ENCODE measurements around the gene DENND4C.
"Not testable (repeated sequence)": the region's sequence is repeated elsewhere in the genome, so short reads cannot be mapped to it uniquely, and the experiment has no call there.

DENND4C gene

DNA sequence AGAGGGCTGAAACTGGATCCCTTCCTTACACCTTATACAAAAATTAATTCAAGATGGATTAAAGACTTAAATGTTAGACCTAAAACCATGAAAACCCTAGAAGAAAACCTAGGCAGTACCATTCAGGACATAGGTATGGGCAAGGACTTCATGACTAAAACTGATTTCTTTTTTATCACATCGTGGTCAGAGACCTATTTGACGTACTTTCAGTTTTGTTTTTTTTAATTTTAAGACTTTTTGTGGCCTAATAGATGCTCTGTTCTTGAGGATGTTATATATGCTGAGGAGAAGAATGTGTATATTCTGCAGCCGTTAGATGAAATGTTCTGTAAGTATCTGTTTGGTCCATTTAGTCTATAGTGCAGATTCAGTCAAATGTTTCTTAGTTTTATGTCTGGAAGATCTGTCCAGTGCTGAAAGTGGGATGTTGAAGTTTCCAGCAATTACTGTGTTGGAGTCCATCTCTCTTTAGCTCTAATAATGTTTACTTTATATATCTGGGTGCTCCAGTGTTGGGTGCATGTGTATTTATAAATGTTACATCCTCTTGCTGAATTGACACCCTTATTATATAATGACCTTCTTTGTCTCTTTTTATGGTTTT lies 36.4 kb downstream of the DENND4C start:
- DNase-seq (ENCODE audit: low read depth): not testable (repeated sequence)

DNA sequence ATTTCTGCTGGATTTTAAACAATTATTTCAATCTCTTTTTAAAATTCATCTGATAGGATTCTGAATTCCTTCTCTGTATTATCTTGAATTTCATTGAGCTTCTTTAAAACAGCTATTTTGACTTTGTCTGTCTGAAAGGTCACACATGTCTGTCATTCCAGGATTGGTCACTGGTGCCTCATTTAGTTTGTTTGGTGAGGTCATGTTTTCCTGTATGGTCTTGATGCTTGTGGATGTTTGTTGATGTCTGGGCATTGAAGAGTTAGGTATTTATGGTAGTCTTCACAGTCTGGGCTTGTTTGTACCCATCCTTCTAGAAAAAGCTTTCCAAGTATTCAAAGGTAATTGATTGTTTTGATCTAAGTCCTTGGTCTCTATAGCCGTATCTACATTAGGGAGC lies 39.1 kb downstream of the DENND4C start:
- no peak for DNase-seq (ENCODE audit: low read depth)

DNA sequence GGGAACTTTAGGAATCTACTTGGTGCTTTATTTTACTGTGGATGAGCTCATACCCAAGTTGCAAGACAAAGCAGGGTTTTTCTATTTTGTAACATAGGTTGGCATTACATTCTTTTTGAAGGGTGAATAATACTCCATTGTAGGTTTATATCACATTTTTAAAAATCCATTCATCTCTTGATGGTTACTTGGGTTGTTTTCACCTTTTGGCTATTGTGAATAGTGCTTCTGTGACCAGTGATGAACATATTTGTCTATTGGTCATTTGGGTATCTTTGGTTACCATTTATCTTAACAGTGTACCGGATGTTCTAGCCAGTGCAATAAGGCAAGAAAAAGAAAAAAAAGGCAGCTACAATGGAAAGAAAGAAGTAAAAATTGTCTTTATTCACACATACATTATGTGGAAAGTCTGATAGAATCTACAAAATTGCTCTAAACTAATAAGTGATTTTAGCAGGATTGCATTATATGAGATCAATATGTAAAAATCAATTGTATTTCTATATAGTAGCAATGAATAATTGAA lies 40.0 kb downstream of the DENND4C start:
- DNase-seq (ENCODE audit: low read depth): no peak

DNA sequence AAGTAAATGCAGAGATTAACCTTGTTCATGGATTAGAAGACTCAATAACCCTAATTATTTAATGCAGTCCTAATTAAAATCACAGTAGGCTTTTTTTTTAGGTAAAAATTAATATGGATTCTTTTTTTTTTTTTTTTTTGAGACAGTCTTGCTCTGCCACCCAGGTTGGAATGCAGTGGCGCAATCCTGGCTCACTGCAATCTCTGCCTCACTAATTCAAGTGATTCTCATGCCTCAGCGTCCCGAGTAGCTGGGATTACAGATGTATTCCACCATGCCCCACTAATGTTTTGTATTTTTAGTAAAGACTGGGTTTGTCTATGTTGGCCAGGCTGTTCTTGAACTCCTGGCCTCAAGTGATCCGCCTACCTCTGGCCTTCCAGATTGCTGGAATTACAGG lies 40.6 kb downstream of the DENND4C start:
- no peak for DNase-seq (ENCODE audit: low read depth)

DNA sequence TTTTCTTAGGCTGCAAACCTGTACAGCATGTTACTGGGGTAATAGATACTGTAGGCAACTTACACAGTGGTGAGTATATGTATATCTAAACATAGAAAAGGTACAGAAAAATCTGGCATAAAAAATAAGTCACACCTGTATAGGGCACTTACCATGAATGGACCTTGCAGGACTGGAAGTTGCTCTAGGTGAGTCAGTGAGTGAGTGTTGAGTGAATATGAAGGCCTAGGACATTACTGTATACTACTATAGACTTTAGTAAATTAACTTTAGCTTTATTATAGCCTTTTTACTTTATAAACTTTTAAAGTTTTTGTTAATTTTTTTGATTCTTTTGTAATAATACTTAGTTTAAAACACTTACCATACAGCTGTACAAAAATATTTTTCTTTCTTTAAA lies 51.3 kb downstream of the DENND4C start:
- no peak for DNase-seq (ENCODE audit: low read depth)

DNA sequence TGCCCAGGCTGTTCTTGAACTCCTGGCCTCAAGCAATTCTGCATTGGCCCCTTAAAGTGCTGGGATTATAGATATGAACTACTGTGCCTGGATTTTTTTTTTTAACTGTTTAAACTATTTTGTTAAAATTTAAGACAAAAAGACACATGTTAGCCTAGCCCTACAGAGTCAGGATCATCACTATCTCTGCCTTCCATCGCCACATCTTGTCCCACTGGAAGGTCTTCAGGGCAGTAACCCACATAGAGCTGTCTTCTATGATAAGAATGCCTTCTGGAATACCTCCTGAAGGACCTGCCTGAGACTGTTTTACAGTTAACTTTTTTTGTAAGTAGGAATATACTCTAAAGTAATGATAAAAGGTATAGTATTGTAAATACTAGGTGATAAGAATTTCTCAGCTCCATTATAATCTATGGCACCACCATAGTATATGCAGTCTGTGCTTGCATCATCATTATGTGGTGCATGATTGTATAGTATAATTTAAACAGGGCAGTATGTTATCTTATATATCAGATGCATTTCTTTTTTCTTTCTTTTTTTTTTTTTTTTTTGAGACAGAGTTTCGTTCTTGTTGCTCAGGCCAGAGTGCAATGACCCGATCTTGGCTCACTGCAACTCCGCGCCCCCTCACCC lies 52.7 kb downstream of the DENND4C start:
- no peak for DNase-seq (ENCODE audit: low read depth)

DNA sequence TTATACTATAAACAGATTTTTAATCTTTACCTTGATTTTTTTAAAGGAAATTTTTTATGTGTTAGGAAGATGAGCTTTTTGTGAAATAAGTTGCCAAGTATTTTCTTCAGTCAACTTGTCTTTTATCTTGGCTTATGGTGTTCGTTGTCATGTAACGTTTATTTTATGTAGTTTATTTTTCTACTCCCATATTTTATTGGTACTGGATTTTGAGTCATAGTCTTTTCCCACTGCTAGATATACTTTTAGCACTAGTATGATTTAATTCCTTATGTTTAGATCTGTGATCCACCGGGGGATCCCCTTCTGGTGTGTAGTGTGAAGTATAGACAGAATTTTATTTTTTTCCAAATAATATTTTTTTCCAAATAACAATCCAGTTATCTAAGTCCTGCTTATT lies 54.2 kb downstream of the DENND4C start:
- no peak for DNase-seq (ENCODE audit: low read depth)

DNA sequence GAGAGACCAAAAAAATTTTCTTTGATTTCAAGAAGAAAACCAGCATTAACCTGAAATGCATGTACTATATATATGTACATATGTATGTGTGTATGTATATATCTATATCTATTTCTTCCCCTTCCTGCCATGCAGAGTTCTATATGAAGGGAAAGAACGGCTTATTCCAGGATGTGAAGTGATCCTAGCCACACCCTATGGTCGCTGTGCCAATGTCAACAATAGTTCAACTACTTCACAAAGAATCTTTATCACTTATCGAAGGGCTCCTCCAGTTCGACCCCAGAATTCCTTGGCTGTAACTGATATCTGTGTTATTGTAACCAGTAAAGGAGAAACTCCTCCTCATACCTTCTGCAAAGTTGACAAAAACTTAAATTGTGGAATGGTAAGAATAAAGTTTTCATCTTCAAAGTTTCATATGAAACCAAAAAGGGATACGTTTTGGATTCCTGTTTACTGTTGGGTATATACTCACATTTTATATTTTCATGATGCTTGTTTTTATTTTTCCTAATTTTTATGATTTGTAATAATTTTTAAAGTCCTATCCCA lies 56.2 kb downstream of the DENND4C start:
- no peak for DNase-seq (ENCODE audit: low read depth)

DNA sequence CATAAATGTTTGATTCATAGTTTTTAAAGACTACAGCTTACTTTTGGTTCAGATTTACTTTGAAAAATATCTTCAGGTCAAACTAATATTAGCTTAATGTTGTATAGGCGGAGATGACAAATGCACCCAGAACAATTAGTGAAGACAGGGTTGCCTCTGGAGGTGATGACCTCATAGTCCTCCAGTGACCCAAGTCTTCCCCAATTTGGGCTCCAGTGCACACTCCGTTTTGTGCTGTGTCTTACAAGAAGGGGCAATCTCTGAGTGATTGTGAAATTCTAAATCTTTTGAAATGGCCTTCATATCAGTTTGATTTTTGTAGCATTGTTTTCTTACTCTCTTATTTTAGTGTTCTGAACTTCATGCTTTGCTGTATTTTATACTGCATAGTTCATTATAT lies 57.6 kb downstream of the DENND4C start:
- DNase-seq (ENCODE audit: low read depth): no peak

DNA sequence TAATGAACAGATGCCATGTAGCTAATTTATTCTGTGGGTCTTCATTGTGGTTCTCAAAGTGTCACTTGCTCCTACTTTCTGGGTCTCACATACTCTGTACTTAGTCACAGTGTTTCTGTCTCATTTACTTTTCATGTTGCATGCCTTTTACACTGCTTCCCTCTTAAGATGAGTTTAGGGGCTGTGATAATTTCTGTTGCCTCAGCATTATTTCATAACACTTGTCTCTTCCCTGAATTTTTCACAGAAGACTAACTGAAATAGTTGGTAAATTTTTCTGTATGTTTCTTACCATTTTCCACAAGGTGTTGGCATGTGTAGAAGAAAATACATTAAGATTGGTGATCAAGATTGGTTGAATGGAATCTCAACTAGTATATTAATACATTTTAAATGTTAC lies 59.6 kb downstream of the DENND4C start:
- no peak for DNase-seq (ENCODE audit: low read depth)

DNA sequence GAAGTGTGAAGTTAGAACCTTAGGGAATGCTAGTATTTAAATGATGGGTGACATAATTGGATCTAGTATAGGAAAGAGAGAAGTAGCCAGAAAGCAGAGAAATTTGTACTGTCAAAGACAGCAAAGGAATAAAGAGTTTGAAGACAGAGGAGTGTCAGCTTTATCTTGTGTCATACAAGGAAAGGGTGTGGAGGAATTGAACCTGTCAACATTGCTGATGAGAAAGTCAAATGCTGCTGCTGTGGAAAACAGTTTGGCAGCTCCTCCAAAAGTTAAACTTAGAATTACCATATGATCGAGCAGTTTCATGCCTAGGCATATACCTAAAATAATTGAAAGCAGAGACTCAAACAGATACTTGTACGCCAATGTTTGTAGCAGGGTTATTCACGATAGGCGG lies 63.7 kb downstream of the DENND4C start:
- no peak for DNase-seq (ENCODE audit: low read depth)

DNA sequence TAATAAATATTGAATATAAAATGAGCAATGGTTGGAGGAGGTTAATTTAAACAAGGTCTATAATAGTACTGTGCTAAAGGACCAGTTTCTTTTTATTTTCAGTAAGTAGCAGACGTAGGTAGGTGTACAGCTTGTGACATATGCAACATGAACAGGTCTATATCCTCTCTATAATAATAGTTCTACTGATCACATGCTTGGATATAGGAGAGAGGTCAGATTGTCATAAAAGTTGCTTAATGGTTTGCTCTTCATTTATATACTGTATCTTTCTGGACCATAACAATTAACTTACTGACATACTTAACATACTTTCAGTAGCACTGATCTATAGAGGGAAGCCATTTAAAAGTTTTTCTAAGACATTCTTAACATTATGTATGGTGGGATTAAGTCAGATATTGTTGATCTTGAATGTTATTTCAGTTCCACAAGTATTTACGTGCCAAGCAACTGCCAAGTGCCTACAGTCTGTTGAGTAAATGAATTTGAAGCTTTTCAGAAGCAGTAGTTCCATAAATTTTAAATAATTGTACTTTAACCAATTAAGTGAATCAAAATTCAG lies 68.0 kb downstream of the DENND4C start:
- DNase-seq (ENCODE audit: low read depth): no peak

DNA sequence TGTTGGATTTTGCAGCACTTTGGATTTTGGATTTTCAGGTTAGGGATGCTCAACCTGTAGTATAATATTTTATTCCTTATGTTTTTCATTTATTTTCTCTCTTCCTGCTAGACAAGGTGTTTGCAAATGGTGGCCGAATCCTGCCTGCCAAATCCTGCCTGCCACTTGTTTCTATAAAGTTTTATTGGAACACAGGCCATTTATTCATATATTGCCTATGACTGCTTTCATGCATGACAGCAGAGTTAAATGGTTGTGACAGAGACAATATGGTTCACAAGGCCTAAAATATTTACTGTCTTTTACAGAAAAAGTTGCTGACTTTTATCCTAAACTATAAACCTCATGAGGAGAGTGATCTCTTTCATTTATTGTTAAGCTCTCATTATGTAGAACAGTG lies 72.7 kb downstream of the DENND4C start:
- DNase-seq (ENCODE audit: low read depth): no peak

DNA sequence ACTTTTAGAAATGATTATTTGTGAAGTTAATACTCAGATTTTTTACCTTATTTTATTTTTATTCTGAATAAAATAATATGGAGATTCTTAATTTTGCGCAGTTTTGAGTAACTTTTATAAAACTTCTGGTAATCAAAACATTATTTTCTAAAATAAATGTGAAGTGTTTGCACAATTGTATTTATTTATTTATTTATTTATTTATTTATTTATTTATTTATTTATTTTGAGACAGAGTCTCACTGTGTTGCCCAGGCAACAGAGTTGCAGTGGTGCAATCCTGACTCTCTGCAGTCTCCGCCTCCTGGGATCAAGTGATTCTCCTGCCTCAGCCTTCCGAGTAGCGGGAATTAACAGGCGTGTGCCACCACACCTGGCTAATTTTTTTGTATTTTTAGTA lies 76.1 kb downstream of the DENND4C start:
- DNase-seq (ENCODE audit: low read depth): no peak

DNA sequence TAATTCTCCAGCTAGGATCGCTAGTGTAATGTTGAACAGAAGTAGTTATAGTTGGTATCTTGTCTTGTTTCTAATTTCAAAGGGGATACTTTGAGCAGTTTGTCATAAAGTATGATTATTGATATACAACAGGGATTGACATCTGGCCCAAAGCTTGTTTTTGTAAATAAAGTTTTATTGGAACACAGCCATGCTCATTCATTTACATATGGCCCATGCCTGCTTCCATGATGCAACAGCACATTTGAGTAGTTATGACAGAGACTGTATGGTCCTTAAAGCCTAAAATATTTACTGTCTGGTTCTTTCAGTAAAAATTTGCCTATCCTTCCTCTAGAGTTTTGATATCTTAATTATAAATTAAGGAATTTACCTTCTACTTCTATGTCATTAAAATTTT lies 79.8 kb downstream of the DENND4C start:
- DNase-seq (ENCODE audit: low read depth): no peak

DNA sequence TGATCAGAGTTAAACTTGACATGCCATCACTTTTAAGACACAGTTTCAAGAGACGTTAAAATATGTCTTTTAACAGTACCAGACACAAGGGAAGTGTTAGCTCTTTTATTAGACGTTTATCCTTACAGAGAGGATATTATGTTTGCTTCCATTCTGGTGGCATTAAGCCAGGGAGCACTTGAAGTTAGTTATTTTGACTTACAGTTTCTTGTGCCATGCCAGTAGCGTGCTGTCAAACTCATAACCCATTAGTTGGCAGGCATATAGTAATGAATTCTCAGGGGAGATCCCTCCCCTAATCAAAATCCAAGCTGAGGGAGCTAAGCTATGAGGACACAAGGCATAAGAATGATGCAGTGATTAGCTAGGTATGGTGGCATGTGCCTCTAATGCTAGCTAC lies 83.1 kb downstream of the DENND4C start:
- DNase-seq (ENCODE audit: low read depth): no peak

DNA sequence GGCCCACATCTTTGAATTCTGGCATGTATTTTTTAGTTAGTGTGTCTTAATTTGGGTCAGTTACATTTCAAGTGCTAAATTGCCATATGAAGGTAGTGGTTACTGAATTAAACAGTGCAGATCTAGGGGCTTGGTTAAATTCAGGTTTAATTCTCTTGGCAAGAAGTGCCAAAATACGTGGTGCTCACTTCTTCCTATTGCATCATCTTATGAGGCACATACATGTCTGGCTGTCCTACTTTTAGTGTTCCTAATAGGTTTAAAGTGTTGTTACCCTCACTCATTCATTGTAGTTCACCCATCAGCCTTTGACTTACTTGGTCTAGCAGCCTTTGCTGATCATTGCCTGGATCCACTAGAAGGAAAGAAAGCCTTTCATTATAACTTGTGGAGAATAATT lies 90.0 kb downstream of the DENND4C start:
- DNase-seq (ENCODE audit: low read depth): no peak

DNA sequence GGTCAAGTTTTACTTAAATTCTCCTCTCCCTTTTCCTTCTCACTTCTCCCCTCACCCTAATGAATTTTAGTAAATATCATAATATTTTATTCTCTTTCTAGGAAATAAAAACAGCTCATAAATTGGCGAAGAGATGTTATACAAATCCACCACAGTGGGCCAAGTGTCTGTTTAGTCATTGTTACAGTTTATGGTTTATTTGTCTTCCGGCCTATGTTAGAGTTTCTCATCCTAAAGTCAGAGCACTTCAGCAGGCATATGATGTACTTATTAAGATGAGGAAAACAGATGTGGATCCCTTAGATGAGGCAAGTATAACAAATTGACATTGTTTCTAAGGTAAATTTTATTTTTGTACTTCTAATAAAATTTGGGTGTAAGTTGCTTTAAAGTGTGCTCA lies 101.4 kb downstream of the DENND4C start:
- no peak for DNase-seq (ENCODE audit: low read depth)

DNA sequence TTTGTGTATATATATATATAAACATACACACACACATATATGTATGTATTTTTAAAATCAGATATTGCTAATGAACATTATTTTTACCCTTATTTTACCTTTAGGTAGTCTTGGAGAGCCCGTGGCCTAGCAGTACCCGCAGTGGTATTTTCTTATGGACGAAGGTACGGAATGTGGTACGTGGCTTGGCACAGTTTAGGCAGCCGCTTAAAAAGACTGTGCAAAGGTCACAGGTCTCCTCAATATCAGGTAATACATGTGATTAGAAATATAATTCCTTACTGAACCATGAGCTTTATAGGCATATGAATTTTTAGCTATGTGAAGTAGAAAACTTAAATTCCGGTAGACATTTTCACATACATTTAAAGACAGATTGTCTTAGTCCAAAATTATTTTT lies 105.7 kb downstream of the DENND4C start:
- DNase-seq (ENCODE audit: low read depth): no peak

DNA sequence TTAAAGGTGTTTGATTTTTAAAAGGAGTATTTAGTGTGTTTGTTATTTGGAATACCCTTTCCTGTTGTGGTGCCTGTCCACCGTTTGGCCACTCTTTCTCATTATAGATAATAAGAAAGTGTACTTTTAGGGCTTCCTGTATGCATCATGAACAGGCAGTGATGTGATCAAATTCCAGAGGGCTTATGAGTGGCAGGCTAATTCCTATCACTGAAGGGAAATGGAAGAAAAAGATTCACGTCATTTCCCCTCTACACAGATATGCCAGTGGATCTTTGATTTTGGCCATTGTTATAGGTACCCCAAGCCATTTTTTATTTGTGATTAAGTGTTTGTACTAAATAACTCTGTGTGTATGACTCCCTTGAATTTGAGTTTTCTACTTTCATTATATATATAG lies 112.5 kb downstream of the DENND4C start:
- DNase-seq (ENCODE audit: low read depth): no peak

DNA sequence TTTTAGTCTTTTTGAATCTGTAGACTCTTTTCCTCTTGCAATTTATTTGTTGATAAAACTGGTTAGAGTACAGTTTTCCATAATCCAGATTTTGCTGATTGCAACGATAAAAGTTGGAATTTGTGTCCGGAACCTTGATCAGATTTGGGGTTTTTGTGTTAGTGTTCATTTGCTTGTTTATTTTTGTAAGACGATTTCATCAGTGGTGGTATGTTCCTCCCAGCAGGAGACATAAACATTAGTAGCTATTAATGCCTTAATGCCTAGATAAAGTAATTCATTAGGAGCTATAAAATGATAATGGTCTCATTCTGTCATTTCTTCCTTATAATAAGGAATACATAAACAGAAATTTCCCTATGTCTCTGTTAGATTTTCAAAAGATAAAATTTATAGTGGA lies 128.2 kb downstream of the DENND4C start:
- no peak for DNase-seq (ENCODE audit: low read depth)

DNA sequence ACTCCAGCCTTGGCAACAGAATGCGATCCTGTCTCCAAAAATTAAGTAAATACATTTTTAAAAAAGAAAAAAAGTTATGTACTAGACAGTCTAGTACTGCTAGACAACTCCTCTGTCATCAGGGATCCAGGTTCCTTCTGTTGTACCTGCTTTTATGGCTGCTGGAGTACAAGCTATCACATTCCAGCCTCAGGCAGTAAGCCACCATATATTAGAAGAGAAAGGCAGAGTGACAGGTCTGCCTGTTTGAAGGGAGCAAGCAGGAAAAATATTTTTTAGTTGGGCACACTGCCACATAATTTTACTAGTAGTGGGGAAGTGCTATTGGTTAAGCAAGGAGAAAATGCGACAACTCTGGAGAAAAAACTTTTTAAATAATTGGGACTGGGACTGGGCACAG lies 138.6 kb downstream of the DENND4C start:
- DNase-seq (ENCODE audit: low read depth): no peak

DNA sequence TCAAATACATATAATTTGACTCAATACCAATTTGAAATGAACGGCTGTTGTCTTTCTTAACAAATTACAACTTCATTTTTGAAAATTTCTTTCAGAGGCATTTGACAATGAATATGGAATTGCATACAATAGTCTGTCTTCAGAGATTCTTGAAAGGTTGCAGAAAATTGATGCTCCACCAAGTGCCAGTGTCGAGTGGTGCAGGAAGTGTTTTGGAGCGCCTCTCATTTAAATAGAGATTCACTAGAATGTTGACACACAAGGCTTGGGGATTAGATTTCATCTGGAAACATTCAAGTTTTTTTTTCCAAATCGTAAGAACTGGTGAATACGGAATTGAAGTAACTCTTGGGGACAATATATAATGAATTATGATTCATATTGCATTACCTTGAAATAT lies 141.4 kb downstream of the DENND4C start:
- no peak for DNase-seq (ENCODE audit: low read depth)

DNA sequence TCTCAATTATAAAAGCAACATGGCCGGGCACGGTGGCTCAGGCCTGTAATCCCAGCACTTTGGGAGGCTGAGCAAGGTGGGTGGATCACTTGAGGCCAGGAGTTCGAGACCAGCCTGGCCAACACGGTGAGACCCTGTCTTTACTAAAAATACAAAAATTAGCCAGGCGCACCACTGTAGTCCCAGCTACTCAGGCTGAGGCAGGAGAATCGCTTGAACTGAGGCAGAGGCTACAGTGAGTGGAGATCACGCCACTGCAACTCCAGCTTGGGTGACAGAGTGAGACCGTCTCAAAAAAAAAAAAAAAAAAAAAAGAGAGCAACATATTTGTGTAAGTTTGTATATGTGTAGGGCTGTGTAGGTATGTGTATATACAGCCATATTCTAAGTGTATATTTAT lies 142.1 kb downstream of the DENND4C start:
- DNase-seq (ENCODE audit: low read depth): no peak

All from activated T-cell treated with anti-CD3 and anti-CD28 coated beads for 24 hours (primary cell).